Tibial nerve (tissue), 4 donors: ENCODE data around the gene ADAMTS3.

Source experiments
- CTCF ChIP-seq, 5 experiments: fragments of 200-600 bp in 3 of 5; fragments of 450-650 bp in 2 of 5; sonication (generic) in 3 of 5; IDR thresholded peaks; one replicate each; pipeline ENCODE4 v1.5.1; 2016 to 2019; ENCODE audit warnings: antibody characterized with exemption in 5 of 5, mild to moderate bottlenecking in 3 of 5, moderate library complexity in 2 of 5
- EP300 ChIP-seq, 2 donors: sonication (generic); formaldehyde crosslinking; IDR thresholded peaks; one replicate each; pipeline ENCODE4 v1.6.1; 2017; ENCODE audit warnings: antibody characterized with exemption in 2 of 2, mild to moderate bottlenecking in 1 of 2
- POLR2A ChIP-seq, 2 donors: fragments of 450-650 bp; IDR thresholded peaks; one replicate each; pipeline ENCODE4 v1.6.1; 2017; ENCODE audit warnings: antibody characterized with exemption in 2 of 2, mild to moderate bottlenecking in 2 of 2, moderate library complexity in 2 of 2

DNA sequence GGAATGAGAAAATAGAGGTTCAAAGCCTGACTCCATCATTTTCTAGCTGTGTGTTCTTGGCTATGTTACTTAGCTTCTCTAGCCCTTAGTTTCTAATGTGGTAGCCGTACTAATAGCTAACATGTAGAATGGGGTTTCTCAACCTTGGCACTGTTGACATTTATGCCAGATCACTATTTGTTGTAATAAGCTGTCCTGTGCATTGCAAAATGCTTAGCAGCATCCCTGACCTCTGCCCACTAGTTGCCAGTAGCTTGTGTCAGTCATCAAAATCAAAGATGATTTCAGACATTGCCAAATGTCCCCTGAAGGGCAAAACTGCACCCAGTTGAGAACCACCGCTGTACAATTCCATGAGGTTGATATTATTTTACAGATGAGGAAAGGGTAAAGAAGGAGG, 18.3 kb upstream of the ADAMTS3 start:
- TF ChIP-seq CTCF (IDR thresholded peaks at IDR 0.05) (no peak), POLR2A (IDR thresholded peaks at IDR 0.05) (no peak), EP300 (IDR thresholded peaks at IDR 0.05) (no peak)
